GM12801 (cell line): Measurements from ENCODE around the gene SAPCD2.

Source experiments
- CTCF ChIP-seq: IDR thresholded peaks from one replicate; pipeline ENCODE4 v1.5.1; 2011; ENCODE audit warnings: control low read depth; ENCODE audit not compliant: insufficient read length; ENCODE audit errors: extremely low read depth

The SAPCD2 gene

GRCh38 chr9:137070201-137070905, at the start of gene SAPCD2:
SAPCD2 (minus strand) TSS chr9:137070557; CDS start chr9:137070460, 97 bp downstream.
- no peak for TF ChIP-seq CTCF

DNA sequence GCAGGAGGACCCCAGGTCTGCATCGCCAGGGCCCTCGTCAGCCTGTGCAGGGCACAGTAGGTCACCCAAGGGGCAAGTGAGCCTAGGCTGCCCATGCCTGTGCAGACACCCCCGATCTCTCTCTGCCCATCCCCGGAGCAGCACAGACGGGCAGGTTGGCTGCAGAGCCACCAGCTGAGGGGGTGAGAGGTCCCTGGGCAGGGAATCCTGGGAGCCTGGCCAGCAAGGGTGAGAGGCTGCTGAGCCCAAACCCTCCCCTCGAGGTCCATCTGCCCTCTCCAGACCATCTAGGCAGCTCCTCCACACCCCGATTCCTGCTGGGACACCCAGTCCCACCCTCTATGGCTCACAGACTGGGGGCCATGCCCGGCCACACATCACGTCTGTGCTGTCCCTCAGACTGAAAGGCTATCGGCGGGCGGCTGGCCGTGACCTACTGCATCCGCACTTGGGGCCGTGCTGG, 46.9 kb upstream of the SAPCD2 start:
- TF ChIP-seq CTCF = no peak

DNA sequence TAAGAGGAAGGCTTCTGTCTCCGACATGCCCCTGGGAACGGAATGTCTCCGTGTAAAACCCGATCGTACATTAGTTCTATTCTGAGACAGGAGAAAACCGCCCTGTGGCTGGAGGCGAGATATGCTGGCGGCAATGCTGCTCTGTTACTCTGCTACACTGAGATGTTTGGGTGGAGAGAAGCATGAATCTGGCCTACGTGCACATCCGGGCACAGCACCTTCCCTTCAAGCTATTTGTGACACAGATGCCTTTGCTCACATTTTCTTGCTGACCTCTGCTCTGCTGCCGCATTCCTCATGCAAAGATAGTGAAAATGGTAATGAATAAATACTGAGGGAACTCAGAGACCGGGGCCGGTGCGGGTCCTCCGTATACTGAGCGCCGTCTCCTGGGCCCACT, 46.4 kb upstream of the SAPCD2 start:
- TF ChIP-seq CTCF = no peak

GRCh38 chr9:137116027-137116507, 45.7 kb upstream of the SAPCD2 start:
- TF ChIP-seq CTCF = no peak

DNA sequence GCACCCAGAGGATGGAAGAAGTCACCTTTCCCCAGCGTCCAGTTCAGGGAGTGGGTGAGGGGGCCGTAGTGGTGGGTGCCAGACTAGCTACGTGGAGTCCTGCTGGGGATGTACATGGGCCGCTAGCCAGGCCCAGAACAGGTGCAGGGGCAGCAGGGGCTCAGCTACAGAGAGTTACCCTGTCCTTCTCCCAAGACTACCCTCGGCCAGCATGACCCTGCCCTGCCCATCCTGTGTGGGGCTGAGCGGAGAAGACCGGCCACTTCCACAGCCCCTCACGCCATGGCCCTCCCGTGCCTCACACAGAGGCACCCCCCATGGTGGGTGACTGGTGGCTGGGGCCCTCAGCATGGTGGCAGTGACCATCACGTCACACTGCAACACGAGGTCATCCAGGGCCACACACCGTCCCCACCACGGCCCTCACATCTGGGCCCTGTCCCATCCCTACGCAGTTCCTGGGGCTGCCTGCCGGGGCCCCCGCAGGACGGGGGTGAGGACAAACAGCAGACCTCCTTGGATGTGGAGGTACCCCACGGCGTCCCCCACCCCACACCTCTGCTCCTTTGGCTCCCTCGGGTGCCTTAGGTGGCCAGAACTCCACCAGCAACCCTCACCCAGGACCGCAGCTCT, 45.2 kb upstream of the SAPCD2 start:
- TF ChIP-seq CTCF = no peak

- no peak for TF ChIP-seq CTCF
Observed at GRCh38 chr9:137114613-137115393, 44.4 kb upstream of the SAPCD2 start, which contains the start of gene DPP7. DPP7 (minus strand) TSS chr9:137114733; CDS start chr9:137114713, 20 bp downstream.

DNA sequence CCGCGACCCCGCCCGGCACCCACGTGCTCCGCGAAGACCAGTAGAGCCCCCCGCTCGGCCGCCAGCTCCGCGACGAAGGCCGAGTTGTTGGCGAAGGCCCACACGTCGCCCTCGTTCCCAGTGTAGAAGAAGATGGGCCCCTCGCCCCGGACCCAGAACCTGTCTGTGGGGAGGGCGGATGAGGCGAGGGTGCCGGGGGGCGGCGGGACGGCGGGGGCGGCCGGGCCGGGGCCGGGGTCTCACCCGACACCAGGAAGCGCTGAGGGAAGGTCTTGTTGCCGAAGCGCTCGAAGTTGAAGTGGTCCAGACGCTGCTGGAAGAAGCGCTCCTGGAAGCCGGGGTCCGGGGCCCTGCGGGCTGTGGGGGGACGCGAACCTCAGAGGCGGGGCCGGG, 43.9 kb upstream of the SAPCD2 start:
- TF ChIP-seq CTCF = no peak
